Tibial nerve (tissue), 4 donors: ENCODE results near the gene RHOT1.

Experiments used
- CTCF ChIP-seq, 5 experiments: fragments of 200-600 bp in 3 of 5; fragments of 450-650 bp in 2 of 5; sonication (generic) in 3 of 5; IDR thresholded peaks; one replicate each; pipeline ENCODE4 v1.5.1; 2016 to 2019; ENCODE audit warnings: antibody characterized with exemption in 5 of 5, mild to moderate bottlenecking in 3 of 5, moderate library complexity in 2 of 5
- EP300 ChIP-seq, 2 donors: sonication (generic); formaldehyde crosslinking; IDR thresholded peaks; one replicate each; pipeline ENCODE4 v1.6.1; 2017; ENCODE audit warnings: antibody characterized with exemption in 2 of 2, mild to moderate bottlenecking in 1 of 2
- POLR2A ChIP-seq, 2 donors: fragments of 450-650 bp; IDR thresholded peaks; one replicate each; pipeline ENCODE4 v1.6.1; 2017; ENCODE audit warnings: antibody characterized with exemption in 2 of 2, mild to moderate bottlenecking in 2 of 2, moderate library complexity in 2 of 2

GRCh38 chr17:32197987-32198386, 55.7 kb downstream of the RHOT1 start:
- TF ChIP-seq POLR2A (IDR thresholded peaks at IDR 0.05) (no peak), CTCF (IDR thresholded peaks at IDR 0.05) (no peak), EP300 (IDR thresholded peaks at IDR 0.05) (no peak)
